Measurements from ENCODE around the gene SLC17A7.

Gene SLC17A7

GRCh38 chr19:49419173-49419572, 22.2 kb downstream of the SLC17A7 start:
- Histone ChIP-seq H3K4me2 (ENCODE audit: low read length) (no peak overlapping the region), H3K4me1 (ENCODE audit: low read length) (no peaks in the 10 kb centered on the region), H3K9ac (ENCODE audit: low read length) (no peak overlapping the region), H3K36me3 (replicated peaks; ENCODE audit: low read depth, low read length) (no peaks in the 10 kb centered on the region), H4K20me1 (ENCODE audit: insufficient read depth, low read length) (no peaks in the 10 kb centered on the region), H3K27ac (ENCODE audit: low read length) (no peak overlapping the region), H2AFZ (ENCODE audit: low read depth, low read length) (no peak overlapping the region), H3K27me3 (ENCODE audit: low read depth, low read length) (peaks cover 18% of the 10 kb centered on the region), H3K79me2 (ENCODE audit: low read length) (no peaks in the 10 kb centered on the region), H3K9me3 (ENCODE audit: insufficient read depth, low read length) (no peaks in the 10 kb centered on the region), H3K4me3 (ENCODE audit: low read length) (no peak overlapping the region)
- TF ChIP-seq EZH2phosphoT487 (IDR thresholded peaks at IDR 0.05; ENCODE audit: low read depth) (no peak), CTCF (IDR thresholded peaks at IDR 0.05; ENCODE audit: low read depth, low read length) (no peak)

- Histone ChIP-seq H3K27ac (ENCODE audit: low read length) (no peak overlapping the region), H3K9me3 (ENCODE audit: insufficient read depth, low read length) (no peaks in the 10 kb centered on the region), H2AFZ (ENCODE audit: low read depth, low read length) (no peak overlapping the region), H3K79me2 (ENCODE audit: low read length) (no peaks in the 10 kb centered on the region), H3K4me2 (ENCODE audit: low read length) (no peak overlapping the region), H3K9ac (ENCODE audit: low read length) (no peak overlapping the region), H3K4me3 (ENCODE audit: low read length) (no peak overlapping the region), H3K36me3 (replicated peaks; ENCODE audit: low read depth, low read length) (no peaks in the 10 kb centered on the region), H3K27me3 (ENCODE audit: low read depth, low read length) (peaks cover 11% of the 10 kb centered on the region), H3K4me1 (ENCODE audit: low read length) (no peaks in the 10 kb centered on the region), H4K20me1 (ENCODE audit: insufficient read depth, low read length) (no peaks in the 10 kb centered on the region)
- TF ChIP-seq EZH2phosphoT487 (IDR thresholded peaks at IDR 0.05; ENCODE audit: low read depth) (no peak), CTCF (IDR thresholded peaks at IDR 0.05; ENCODE audit: low read depth, low read length) (no peak)
Observed at GRCh38 chr19:49418511-49418910, 22.8 kb downstream of the SLC17A7 start.

- H2AFZ ChIP-seq (ENCODE audit: low read depth, low read length): no peak overlapping the region
- H3K27ac ChIP-seq (ENCODE audit: low read length): no peak overlapping the region
- H3K9me3 ChIP-seq (ENCODE audit: insufficient read depth, low read length): no peaks in the 10 kb centered on the region
- no peak overlapping the region for H3K4me2 ChIP-seq (ENCODE audit: low read length)
- H4K20me1 ChIP-seq (ENCODE audit: insufficient read depth, low read length): no peaks in the 10 kb centered on the region
- no peak overlapping the region for H3K4me3 ChIP-seq (ENCODE audit: low read length)
- TF ChIP-seq EZH2phosphoT487 (IDR thresholded peaks at IDR 0.05; ENCODE audit: low read depth): no peak
- peak; percentile 29 for TF ChIP-seq CTCF (IDR thresholded peaks at IDR 0.05; ENCODE audit: low read depth, low read length)
- no peaks in the 10 kb centered on the region for H3K36me3 ChIP-seq (replicated peaks; ENCODE audit: low read depth, low read length)
- no peaks in the 10 kb centered on the region for H3K4me1 ChIP-seq (ENCODE audit: low read length)
- H3K9ac ChIP-seq (ENCODE audit: low read length): no peak overlapping the region
- peaks cover 8% of the 10 kb centered on the region; the same call in 1 of the 2 replicates for H3K27me3 ChIP-seq (ENCODE audit: low read depth, low read length)
- H3K79me2 ChIP-seq (ENCODE audit: low read length): no peaks in the 10 kb centered on the region
Observed at GRCh38 chr19:49417088-49417487, 24.2 kb downstream of the SLC17A7 start.

GRCh38 chr19:49415810-49416200, 25.5 kb downstream of the SLC17A7 start:
- Histone ChIP-seq H3K9ac (ENCODE audit: low read length) (no peak overlapping the region), H3K4me2 (ENCODE audit: low read length) (no peak overlapping the region), H3K4me1 (ENCODE audit: low read length) (no peaks in the 10 kb centered on the region), H3K79me2 (ENCODE audit: low read length) (no peaks in the 10 kb centered on the region), H3K36me3 (replicated peaks; ENCODE audit: low read depth, low read length) (no peaks in the 10 kb centered on the region), H3K9me3 (ENCODE audit: insufficient read depth, low read length) (no peaks in the 10 kb centered on the region), H2AFZ (ENCODE audit: low read depth, low read length) (no peak overlapping the region; the same call in 1 of the 2 replicates), H3K27ac (ENCODE audit: low read length) (no peak overlapping the region), H3K27me3 (ENCODE audit: low read depth, low read length) (peaks cover 8% of the 10 kb centered on the region; the same call in 1 of the 2 replicates), H3K4me3 (ENCODE audit: low read length) (no peak overlapping the region), H4K20me1 (ENCODE audit: insufficient read depth, low read length) (no peaks in the 10 kb centered on the region)
- TF ChIP-seq EZH2phosphoT487 (IDR thresholded peaks at IDR 0.05; ENCODE audit: low read depth) (no peak), CTCF (IDR thresholded peaks at IDR 0.05; ENCODE audit: low read depth, low read length) (no peak)
